EL (cell line): ENCODE measurements around the gene STAB2.
A peak's percentile ranks its signal among the peaks of the same experiment; 100 is the strongest.
"Not testable (repeated sequence)": the region's sequence is repeated elsewhere in the genome, so short reads cannot be mapped to it uniquely, and the experiment has no call there.

Source experiments
- DNase-seq: peaks from one replicate; pipeline ENCODE4 v3.0.0-alpha.2; 2016

Gene STAB2

DNA sequence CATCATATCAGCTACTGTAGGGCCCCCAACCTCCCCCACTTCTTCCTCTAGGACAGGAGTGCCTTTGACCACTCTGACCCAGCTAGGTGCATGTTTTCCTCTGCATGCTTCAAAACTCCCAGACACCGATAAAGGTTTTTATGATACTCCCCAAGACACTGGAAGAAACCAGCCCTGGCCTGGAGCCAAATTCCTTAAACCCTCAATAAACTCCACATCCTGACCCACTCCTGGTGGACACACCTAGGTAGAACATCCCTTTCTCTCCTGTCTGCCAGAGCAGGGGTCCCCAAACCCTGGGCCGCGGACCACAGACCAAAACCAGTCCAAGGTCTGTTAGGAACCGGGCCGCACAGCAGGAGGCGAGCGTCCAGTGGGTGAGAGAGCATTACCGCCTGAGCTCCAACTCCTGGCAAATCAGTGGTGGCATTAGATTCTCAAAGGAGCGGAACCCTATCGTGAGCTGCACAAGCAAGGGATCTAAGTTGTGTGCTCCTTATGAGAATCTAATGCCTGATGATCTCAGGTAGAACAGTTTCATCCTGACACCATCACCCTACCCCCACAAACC is 204.4 kb downstream of the STAB2 start:
- no peak for DNase-seq

DNA sequence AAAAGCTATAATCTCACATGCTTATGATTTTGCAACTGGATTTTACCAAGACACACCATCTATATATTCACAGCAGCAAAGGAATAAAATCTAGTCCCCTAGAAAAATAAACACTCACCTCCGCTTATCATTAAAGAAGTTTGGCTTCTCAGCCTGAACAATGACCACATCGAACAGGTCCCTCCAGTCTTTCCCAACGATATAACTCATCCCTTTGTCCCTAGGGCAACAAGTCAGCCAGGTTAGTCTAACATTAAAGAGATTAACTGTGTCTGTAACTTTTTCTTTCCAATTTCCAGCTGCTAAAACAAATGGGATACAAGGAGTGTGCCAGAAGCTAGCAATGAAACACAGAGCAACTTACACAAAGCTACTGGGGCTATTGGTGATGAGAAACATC is 206.0 kb downstream of the STAB2 start:
- no peak for DNase-seq

DNA sequence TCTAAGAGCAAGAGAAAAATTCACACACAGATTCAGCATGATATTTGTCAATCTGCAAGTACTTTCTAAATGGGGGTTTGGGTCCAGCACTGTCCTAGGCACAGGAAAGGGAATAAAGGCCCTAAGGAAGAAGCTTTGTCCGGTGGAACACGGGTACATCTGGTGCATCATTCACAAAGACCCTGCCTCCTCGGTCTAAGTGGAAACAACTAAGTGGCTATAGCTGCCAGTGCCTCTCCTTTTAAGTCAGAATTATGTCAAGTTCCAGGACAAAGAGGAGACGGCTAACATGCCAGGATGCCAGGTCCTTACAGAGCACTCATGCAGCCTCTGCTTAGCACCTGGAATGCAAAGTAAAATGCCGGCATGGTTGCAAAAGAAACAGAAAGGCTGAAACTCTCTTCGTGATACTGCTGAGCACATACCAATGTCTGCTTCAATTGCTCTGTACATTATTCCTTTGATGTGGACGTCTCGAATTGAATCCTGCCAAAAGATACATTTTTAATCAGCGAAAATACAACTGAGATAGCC is 206.5 kb downstream of the STAB2 start:
- no peak for DNase-seq

DNA sequence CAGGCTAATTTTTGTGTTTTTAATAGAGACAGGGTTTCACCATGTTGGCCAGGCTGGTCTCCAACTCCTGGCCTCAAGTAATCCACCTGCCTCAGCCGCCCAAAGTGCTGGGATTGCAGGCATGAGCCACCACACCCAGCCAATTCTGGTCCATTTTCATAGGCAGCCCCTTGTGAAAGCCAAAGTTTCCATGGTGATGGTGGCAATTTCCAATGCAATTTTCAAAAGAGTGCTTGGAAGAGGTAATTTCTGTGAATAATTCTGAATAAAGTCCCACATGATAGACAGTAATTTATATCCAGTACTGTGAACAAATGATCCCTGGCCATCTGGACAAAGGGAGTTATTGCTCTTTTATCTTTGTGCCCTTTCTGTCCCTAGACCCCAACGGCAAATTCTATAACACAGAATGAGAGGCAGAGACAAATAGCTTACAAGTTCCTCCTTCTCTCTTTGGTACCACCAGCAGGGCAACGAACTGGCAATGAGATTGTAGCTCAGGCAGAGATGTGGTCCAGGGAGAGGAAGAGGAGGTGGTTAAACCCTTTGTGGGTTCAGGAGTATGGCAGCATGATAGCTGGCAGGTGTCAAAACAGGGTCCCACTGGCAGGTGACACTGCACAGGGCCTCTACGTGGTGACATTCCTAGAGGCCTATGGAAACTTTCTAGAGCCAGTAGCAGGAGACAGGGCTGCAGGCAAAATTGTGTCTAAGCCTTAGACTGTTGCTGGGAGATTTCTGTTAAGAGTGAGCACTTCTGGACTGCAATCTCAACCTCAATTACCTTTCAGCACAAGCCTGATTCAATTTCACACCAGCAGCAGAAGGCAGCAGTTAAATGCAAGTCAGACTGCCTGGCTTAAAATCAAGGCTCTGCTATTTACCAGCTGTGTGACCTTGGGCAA is 207.5 kb downstream of the STAB2 start:
- DNase-seq, result no peak

DNA sequence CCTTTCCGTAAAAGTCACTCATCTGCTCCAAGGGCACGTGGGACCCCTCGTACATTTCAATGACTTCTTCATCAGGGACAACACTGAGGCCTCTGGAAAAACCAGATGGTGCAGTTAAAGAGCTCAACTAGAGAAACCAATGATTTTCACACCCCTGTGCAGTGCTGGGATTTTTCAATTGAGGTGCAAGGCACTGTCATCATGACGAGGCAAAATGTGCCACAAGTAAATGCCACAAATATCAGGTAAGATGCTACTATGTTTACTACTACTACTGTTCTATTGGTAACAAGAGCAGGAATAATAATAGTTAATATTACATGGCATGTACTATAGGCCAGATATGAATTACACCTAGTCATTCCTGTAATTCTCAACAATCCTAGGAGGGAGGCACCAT is 211.5 kb downstream of the STAB2 start:
- DNase-seq, result no peak

DNA sequence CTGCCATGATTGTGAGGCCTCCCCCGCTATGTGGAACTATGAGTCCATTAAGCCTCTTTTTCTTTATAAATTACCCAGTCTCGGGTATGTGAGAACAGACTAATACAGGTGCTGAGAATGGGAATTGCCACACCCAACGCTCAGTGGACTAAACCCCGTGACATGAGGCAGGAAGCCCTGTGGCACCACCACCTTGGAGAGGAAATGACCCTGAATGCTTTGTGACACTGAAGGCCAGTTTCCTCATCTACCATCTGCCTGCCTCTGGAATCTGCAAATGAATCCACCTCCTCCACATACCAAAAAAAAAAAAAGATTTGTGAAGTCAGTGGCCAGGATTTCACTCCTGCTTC is 212.4 kb downstream of the STAB2 start:
- no peak for DNase-seq

DNA sequence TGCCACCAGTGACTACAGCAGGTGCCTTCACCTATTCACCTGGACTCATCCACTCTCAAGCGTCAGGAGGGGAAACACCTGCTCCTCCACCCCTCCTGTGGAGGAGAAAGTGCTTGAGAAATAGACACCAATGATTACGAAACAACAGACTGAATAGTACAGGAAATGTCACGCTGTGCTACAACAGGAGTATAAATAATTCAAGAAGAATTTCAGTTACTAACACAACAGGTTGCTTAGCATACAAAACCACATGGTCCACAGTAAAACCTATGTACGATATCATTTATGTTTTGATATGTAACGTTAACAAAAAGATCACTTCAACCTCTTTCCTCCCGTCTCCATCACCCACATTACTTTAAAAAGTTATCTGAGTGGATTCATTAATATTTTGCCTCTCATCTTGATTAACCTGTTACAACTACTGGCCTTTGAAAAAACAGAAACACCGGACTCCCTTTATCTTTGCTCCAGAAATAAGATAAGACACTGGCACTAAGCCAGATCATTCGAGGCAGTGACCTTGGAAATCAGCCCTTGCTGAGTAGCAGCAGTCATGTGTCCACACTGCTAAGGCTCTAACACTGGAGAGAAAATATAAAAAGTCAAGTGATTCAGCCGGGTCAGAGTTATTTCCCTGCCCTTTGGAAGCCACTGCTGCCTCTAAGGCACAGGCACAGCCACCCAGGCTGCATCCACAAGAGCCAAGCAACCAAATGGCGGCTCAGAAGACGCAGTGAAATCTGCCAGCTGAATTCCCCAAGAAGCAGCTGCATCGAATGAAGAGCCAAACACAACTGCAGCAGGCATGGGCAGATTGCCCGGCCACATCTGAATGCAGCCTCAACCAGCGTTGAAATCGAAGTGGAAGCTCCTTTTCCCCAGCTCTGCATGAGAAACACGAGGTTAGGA is 213.0 kb downstream of the STAB2 start:
- peak; percentile 12 for DNase-seq

DNA sequence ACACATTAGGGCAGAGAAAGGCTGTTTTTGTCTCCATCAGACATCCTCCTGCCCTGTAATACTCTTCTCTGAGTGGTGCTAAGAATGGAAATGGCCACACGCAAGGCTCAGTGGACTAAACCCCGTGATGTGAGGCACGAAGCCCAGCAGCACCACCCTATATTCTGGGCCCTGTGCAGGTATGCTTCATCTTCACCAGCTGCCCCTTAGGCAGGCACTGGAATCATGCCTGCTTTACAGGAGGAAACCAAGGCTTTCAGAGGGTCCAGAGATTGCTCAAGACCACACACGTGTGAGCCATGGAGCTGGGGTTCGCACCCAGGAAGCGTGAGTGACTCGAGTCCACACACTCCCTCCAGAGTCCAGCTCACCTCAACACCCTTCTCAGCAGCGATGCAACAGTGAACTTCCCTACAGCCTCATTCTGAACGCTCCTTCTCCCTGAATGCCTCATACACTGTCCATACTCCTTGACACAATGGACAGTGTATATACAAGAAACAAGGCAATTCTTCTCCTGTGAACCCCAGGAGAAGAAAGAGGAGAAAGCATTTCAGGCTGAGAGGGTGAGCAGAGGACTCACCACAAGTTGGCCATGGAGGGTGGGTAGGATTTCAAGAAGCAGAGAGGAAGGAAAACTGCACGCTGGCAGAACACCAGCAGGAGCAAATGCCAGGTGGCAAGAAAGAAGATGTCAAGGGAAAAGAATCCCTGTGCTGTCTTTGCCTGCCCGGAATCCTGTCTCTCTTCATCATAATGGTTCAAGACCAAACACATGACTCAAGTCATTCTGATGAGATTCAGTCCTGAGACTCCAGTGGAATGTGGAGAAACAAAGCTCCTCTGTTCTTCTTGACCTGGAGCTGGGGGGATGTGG is 214.9 kb downstream of the STAB2 start:
- peak; percentile 38 for DNase-seq

DNA sequence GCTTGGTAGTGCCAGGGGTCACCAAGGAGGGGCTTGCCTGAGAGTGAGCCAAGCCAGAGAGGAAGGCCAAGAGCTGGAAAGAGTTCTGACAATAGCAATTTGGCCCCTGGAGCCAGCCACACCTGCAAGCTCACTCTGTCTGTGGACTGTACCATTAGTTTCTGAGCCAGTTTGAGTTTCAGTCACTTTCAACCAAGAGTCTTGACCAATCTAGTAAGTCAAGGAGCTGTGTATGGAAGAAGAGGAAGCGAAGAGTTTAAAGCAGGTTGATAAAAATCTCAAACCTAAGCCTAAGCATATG is 215.5 kb downstream of the STAB2 start:
- DNase-seq, result no peak

DNA sequence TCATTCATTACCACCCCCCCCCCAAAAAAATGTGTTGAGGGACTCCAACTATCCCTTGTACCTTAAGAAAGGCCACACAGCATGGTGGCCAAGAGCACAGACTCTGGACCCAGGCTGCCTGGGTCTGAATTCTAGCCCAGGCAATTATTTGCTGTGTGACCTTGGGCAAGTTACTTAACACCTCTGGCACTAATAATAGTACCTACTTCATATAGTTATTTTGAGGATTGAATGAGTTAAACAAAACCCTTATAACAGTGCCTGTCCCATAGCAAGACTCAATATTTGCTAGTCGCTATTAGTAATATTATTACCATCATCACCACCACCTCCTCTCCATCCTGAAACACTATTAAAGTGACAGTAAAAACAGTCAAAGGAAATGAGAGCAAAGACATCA is 216.8 kb downstream of the STAB2 start:
- no peak for DNase-seq

DNA sequence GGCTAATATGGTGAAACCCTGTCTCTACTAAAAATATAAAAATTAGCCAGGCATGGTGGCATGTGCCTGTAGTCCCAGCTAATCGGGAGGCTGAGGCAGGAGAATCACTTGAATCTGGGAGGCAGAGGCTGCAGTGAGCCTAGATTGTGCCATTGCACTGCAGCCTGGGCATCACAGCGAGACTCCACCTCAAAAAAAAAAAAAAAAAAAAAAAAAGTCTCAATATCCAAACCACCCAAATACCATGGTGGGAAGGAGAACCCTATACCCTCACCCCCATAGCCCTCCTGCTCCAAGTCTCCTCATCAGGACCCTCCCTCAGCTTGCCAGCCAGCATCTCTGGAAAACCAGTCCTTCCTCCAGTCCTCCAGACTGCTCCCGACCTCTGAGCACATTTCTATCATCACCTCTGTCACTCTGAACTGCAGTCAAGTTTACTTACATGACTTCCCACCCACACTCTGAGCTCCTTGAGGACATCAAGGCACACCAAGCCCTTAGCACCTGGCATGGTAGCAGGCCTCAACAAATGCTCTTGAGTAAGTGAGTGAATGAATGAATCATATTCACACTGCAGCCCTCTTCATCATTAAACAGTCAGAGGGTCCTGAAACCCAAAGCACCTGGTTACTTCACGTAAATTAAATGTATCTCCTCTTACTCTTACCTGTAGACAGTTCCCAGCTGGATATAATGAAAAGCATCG is 218.7 kb downstream of the STAB2 start:
- DNase-seq, result no peak

DNA sequence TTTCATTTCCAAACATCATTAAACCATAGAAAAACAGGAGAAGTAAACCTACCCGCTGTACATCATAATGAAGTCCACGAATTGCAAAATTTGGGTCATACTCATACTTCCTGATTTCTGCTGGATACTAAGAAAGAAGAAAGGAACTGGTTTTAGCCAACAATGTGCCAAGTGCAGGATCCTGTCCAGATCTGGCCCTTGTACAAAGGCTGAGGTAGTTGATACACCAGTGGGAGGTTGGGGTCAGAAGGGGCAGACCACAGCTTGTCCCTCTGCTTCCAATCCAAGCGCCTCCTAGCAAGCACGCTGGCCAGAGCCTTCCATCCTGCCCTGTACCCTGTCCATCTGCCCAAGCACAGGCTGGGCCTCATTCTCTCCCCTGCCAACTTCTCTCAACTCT is 219.7 kb downstream of the STAB2 start:
- peak; percentile 10 for DNase-seq

DNA sequence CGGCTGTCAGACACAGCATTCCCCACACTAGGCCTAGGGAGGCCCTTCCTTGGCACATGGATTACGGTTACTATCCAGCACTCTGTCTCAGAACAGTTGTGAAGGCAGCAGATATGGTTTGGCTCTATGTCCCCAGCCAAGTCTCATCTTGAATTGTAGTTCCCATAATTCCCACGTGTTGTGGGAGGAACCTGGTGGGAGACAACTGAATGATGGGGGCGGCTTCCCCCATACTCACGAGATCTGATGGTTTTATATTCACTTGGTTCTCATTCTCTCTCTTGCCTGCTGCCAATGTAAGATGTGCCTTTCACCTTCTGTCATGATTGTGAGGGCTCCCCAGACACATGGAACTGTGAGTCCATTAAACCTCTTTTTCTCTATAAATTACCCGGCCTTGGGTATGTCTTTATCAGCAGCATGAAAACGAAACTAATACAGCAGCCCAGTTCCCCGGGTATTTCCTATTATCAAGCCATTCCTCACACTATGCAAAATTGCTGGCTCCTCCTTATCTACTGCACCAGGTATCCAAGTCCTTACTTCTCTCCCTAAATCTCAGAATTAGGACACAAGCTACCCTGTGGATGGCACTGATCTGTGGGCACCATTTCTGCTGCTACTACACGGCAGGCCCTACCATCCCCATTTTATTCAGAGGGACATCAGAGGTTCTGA is 220.6 kb downstream of the STAB2 start:
- no peak for DNase-seq

DNA sequence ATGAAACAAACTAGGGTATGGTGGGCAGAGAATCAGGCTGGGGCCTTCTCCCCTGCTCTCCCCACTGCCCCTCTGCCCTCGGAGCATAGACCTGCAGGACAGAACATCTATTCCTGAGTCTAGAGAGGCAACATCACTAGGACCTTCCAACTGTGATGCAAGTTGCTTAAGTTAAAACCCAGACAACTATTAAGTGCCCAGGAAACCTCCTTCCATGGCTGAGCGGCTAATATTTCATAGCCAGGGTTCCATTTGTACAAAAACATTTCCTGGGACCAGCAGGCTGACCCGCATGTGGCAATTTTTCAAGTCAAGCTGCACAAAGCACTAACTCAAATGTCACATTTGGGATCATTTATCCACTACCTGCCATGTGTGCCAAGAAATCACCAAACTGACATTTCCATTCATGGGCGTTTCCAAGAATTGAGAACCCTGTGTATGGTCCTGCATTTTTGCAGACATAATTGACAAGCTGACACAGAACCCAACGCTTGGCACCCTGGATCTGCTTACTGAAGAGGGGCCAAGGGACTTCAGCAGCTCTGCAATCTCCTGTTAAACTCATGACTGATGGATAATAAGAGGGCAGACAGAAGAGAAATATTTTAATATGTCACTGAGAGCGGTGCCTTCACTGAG is 221.3 kb downstream of the STAB2 start:
- no peak for DNase-seq

DNA sequence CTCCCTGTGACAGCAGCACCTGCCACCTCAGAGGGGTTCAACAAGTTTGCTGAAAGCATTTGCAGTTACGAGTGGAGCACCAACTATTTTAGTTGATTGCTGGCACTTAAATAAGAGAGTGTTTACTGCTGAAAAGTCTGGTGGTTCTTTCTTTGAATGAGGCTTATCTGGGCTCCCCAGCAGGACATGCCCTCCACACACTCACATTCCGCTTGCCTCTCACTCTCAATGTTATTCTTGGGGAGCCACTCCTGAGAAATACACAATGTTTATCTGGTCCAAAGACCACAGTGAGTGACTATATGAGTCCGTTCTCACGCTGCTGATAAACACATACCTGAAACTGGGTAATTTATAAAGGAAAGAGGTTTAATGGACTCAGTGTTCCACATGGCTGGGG is 222.1 kb downstream of the STAB2 start:
- no peak for DNase-seq

DNA sequence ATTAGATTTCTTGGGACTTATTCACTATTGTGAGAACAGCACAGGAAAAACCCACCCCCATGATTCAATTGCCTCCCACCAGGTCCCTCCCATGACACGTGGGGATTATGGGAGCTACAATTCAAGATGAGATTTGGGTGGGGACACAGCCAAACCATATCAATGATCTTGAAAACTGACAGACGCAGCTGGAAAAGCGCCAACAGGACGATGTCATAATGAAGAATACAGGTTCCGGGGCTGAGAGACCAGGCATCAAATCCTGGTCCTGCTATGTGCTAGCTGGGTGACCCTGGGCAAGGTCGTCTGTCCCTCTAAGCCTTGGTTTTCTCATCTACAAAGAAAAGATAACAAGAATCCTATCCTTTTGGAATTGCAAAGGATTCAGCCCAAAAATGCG is 222.6 kb downstream of the STAB2 start:
- DNase-seq, result not testable (repeated sequence)

DNA sequence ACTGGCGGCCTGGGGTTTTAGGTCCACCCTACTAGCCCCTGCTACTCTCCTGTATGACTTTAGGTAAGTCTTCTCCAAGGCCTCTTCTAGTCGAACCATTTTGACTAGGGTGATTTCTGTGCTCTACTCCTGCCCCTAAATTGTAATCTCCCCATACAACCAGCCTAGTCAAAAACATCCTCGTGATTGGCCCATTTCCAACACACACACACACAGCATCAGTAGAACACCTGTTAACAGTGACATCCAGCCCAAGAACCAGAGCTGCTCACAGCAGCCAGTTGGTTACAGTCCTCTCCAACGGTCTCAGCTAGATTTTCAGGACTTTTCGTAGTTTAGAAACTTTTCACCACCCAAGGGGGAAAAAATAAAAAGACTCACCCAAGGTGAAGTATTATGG is 223.0 kb downstream of the STAB2 start:
- no peak for DNase-seq

DNA sequence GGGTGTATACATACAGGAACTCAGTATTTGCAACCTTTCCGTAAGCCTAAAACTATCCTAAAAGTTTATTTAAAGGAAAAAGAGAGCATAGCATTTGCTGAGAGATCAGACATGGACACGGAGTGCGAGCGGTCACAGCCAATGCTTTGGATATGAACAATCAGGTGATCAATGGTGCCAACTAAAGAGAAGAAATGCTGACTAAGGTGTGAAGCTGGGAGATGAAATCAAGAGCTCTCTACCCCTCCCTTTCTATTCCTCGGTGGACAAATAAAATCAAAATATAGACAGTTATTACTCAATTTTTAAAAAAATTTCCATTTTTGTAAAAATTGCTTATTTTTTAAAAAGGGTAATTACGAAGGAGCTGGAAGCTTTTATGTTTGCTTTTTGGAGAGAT is 224.7 kb downstream of the STAB2 start:
- DNase-seq, result no peak

DNA sequence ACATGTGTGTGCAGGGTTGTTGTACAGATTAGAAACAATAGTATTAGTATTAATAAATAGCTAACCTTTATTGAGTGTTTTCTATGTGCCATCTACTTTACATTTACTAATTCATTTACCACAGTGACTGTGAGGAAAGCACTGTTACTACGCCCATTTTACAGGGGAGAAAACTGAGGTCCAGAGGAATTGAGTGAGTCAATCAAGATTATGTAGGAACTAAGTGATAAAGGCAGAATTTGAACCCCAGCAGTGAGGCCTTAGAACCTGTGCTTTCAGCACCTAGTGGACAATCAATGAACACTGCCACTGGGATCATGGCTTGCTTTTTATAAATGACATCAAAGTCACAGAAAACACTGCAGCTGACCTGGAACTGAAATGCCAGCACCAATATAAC is 225.7 kb downstream of the STAB2 start:
- DNase-seq, result no peak

DNA sequence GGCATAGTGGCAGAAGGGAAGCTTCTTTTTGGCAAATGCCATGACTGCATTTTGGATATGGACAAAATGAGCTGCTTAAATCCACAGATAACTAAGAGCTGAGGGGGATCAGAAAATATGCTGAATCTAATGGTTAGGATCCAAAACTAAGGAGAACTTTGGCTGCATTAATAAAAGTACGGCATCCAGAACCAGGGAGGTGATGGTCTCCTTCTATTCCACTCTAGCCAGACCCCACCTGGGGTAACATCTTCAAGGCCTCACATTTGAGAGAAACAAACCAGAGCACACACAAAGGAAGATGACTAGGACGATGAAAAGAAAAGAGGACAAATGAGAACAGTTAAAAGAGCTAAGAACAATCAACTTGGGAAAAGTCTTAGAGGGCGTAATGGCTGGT is 226.4 kb downstream of the STAB2 start:
- DNase-seq, result no peak

DNA sequence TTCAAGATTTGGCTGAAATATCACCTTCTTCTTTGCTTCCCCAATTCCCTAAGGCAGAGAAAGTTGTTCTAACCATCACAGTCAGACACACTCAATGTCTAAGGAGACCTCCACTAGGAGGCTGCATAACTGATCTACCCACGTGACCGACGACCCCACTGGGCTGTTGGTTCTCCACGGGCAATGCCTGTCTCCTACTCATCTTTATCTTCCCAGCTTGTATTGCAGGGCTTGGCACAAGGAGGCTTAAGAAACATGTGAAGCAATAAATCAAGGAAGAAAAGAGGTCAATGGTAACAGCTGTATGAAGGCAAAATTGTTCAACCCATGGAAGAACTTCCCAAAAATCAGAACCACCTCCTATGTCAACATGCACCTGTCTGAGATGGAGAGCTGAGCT is 226.9 kb downstream of the STAB2 start:
- no peak for DNase-seq
